Breast epithelium (tissue), 3 donors: Measurements from ENCODE around the gene TSPAN1.

Source experiments
- CTCF ChIP-seq, 3 donors: fragments of 450-650 bp; IDR thresholded peaks; one replicate each; pipeline ENCODE4 v1.5.1; 2016 to 2017; ENCODE audit warnings: antibody characterized with exemption in 3 of 3, mild to moderate bottlenecking in 3 of 3, moderate library complexity in 3 of 3
- POLR2A ChIP-seq: fragments of 450-650 bp; IDR thresholded peaks from one replicate; pipeline ENCODE4 v1.6.1; 2016; ENCODE audit warnings: antibody characterized with exemption, mild to moderate bottlenecking, moderate library complexity
- POLR2AphosphoS5 ChIP-seq, 3 donors: sonication (generic); formaldehyde crosslinking; IDR thresholded peaks; one replicate each; pipeline ENCODE4 v1.6.1; 2017; ENCODE audit warnings: antibody characterized with exemption in 3 of 3

- TF ChIP-seq CTCF (IDR thresholded peaks at IDR 0.05) (no peak), POLR2A (no peak), POLR2AphosphoS5 (IDR thresholded peaks at IDR 0.05) (no peak)
These were observed 9.2 kb downstream of the TSPAN1 start for GRCh38 chr1:46183926-46184557.
